PC-3 (cell line): Measurements from ENCODE around the gene CDC42SE2. TPM values are rescaled to one million over a fixed set of nuclear protein-coding genes. Genes with fewer than 3 reads are reported as not detected.
"Not testable (repeated sequence)": the region's sequence is repeated elsewhere in the genome, so short reads cannot be mapped to it uniquely, and the experiment has no call there.

Experiments used
- ATAC-seq: fragments of 200-7000 bp; cut with Tn5 transposase; 2 replicates; pipeline ENCODE4 v1.9.1; 2020; ENCODE audit warnings: mild to moderate bottlenecking, moderate library complexity
- BruUV-seq: library from RNA; stranded (reverse); fragments of 400-500 nt; replicated peaks from 2 replicates; lab custom pipeline; 2021; lab: Mats Ljungman, UMichigan
- CTCF ChIA-PET: fragments of 300-600 bp; sonication (Branson Sonifier 250); formaldehyde crosslinking; loops from one replicate; lab custom pipeline; 2022; ENCODE audit warnings: antibody characterized with exemption; lab: Charles Lee
- POLR2A ChIA-PET: fragments of 300-600 bp; sonication (Branson Sonifier 250); formaldehyde crosslinking; loops from one replicate; lab custom pipeline; 2022; ENCODE audit warnings: antibody characterized with exemption; ENCODE audit not compliant: unreplicated experiment; lab: Charles Lee
- DNase-seq: peaks from one replicate; pipeline ENCODE4 v3.0.0-alpha.2; 2015
- H2AFZ ChIP-seq: fragments of 300-600 bp; sonication (generic); 2 replicates; pipeline ENCODE4 v1.6.0; 2016; ENCODE audit warnings: antibody characterized with exemption, low read length
- H3F3A ChIP-seq: fragments of 300-600 bp; sonication (generic); one replicate; pipeline ENCODE4 v1.6.0; 2017; ENCODE audit warnings: antibody characterized with exemption, low read length, control low read depth, mild to moderate bottlenecking; ENCODE audit not compliant: unreplicated experiment
- H3K27ac ChIP-seq: fragments of 300-600 bp; sonication (generic); 2 replicates; pipeline ENCODE4 v1.5.1; 2016; ENCODE audit warnings: mild to moderate bottlenecking, low read length
- H3K27me3 ChIP-seq: fragments of 300-600 bp; sonication (generic); 2 replicates; pipeline ENCODE4 v1.6.1; 2016; ENCODE audit warnings: low read length, mixed read lengths
- H3K36me3 ChIP-seq: fragments of 300-600 bp; sonication (generic); 2 replicates; pipeline ENCODE4 v1.6.1; 2016; ENCODE audit warnings: low read depth, mixed run types, low read length, mixed read lengths
- H3K4me1 ChIP-seq: fragments of 300-600 bp; sonication (generic); 2 replicates; pipeline ENCODE4 v1.5.1; 2016; ENCODE audit warnings: low read length; ENCODE audit not compliant: insufficient read depth
- H3K4me2 ChIP-seq: fragments of 300-600 bp; sonication (generic); 2 replicates; pipeline ENCODE4 v1.6.0; 2016; ENCODE audit warnings: low read length
- H3K4me3 ChIP-seq: fragments of 300-600 bp; sonication (generic); 2 replicates; pipeline ENCODE4 v1.5.1; 2016; ENCODE audit warnings: mild to moderate bottlenecking, low read length, mixed read lengths
- H3K79me2 ChIP-seq: fragments of 300-600 bp; sonication (generic); 2 replicates; pipeline ENCODE4 v1.6.1; 2017; ENCODE audit warnings: low read length, mixed read lengths
- H3K9ac ChIP-seq: fragments of 300-600 bp; sonication (generic); 2 replicates; pipeline ENCODE4 v1.6.0; 2016; ENCODE audit warnings: mild to moderate bottlenecking, low read length
- H3K9me2 ChIP-seq: fragments of 300-600 bp; sonication (generic); replicated peaks from 2 replicates; pipeline ENCODE4 v1.6.1; 2016; ENCODE audit warnings: mixed run types, low read length, mixed read lengths
- H3K9me3 ChIP-seq: fragments of 300-600 bp; sonication (generic); 2 replicates; pipeline ENCODE4 v1.6.1; 2016; ENCODE audit warnings: low read length, mixed read lengths
- H4K20me1 ChIP-seq: fragments of 300-600 bp; sonication (generic); 2 replicates; pipeline ENCODE4 v1.6.1; 2016; ENCODE audit warnings: low read length, mixed read lengths
- CTCF ChIP-seq: fragments of 300-600 bp; sonication (generic); conservative IDR thresholded peaks from 2 replicates; pipeline ENCODE4 v1.5.1; 2017; ENCODE audit warnings: antibody characterized with exemption, low read depth, mild to moderate bottlenecking, low read length
- EZH2 ChIP-seq: fragments of 300-600 bp; sonication (generic); IDR thresholded peaks from one replicate; pipeline ENCODE4 v1.6.1; 2017; ENCODE audit warnings: antibody characterized with exemption, mild to moderate bottlenecking, low read length; ENCODE audit not compliant: unreplicated experiment
- EZH2phosphoT487 ChIP-seq: fragments of 300-600 bp; sonication (generic); IDR thresholded peaks from 2 replicates; pipeline ENCODE4 v1.6.1; 2018; ENCODE audit warnings: mild to moderate bottlenecking, antibody characterized with exemption, low read length, borderline replicate concordance
- intact Hi-C: fragments of 100-400 bp; cut with micrococcal nuclease; formaldehyde crosslinking; loops from 2 replicates; pipeline ENCODE4 v1.9.0; 2023
- total RNA-seq: library from RNA; depleted of rRNA; stranded (reverse); fragments of >200 nt; gene quantifications from 2 replicates; pipeline ENCODE4 v1.2.3, GENCODE V29; 2014

CDC42SE2 gene
- total RNA-seq, 1 experiment from 2014 or later, result 13.3 TPM

- ChIA-PET CTCF (no interaction called here), POLR2A (no interaction called here)
- Histone ChIP-seq H3K4me1 (no peaks in the 10 kb centered on the region), H2AFZ (no peak overlapping the region), H4K20me1 (no peaks in the 10 kb centered on the region), H3K4me3 (no peak overlapping the region), H3F3A (no peaks in the 10 kb centered on the region), H3K79me2 (no peaks in the 10 kb centered on the region), H3K9me3 (no peaks in the 10 kb centered on the region), H3K9me2 (no peaks in the 10 kb centered on the region), H3K36me3 (peaks cover 9% of the 10 kb centered on the region; the same call in 1 of the 2 replicates), H3K27ac (no peak overlapping the region), H3K27me3 (no peaks in the 10 kb centered on the region), H3K9ac (no peak overlapping the region), H3K4me2 (no peak overlapping the region)
- no TSS peak for BruUV-seq
- TF ChIP-seq EZH2phosphoT487 (no peak), EZH2 (no peak), CTCF (no peak)
- intact Hi-C loops, result no loop called here
- no peak for ATAC-seq
- no peak for DNase-seq
Observed at GRCh38 chr5:131394128-131394527, 130.3 kb downstream of the CDC42SE2 start.

GRCh38 chr5:131396015-131396414 is 132.2 kb downstream of the CDC42SE2 start:
- TF ChIP-seq EZH2phosphoT487 (no peak), EZH2 (no peak), CTCF (no peak)
- Histone ChIP-seq H3K36me3 (peaks cover 9% of the 10 kb centered on the region; the same call in 1 of the 2 replicates), H3K9ac (no peak overlapping the region), H3F3A (no peaks in the 10 kb centered on the region), H3K79me2 (no peaks in the 10 kb centered on the region), H3K9me2 (no peaks in the 10 kb centered on the region), H3K4me2 (no peak overlapping the region), H3K4me3 (no peak overlapping the region), H2AFZ (no peak overlapping the region), H3K9me3 (no peaks in the 10 kb centered on the region), H3K27ac (no peak overlapping the region), H3K4me1 (no peaks in the 10 kb centered on the region), H4K20me1 (no peaks in the 10 kb centered on the region), H3K27me3 (no peaks in the 10 kb centered on the region)
- intact Hi-C loops, result no loop called here
- DNase-seq (no peak), ATAC-seq (no peak)
- ChIA-PET CTCF (no interaction called here), POLR2A (no interaction called here)
- BruUV-seq, result no TSS peak

GRCh38 chr5:131396630-131397273 is 132.9 kb downstream of the CDC42SE2 start:
- Histone ChIP-seq H3K9ac (no peak overlapping the region), H3K27ac (no peak overlapping the region), H3F3A (no peaks in the 10 kb centered on the region), H2AFZ (no peak overlapping the region), H3K4me1 (no peaks in the 10 kb centered on the region), H3K36me3 (peaks cover 9% of the 10 kb centered on the region; the same call in 1 of the 2 replicates), H3K4me2 (no peak overlapping the region), H3K4me3 (no peak overlapping the region), H4K20me1 (no peaks in the 10 kb centered on the region), H3K9me2 (no peaks in the 10 kb centered on the region), H3K27me3 (no peaks in the 10 kb centered on the region), H3K79me2 (no peaks in the 10 kb centered on the region), H3K9me3 (no peaks in the 10 kb centered on the region)
- BruUV-seq, result no TSS peak
- no peak for DNase-seq
- TF ChIP-seq CTCF (no peak), EZH2phosphoT487 (no peak), EZH2 (no peak)
- ATAC-seq, result no peak
- ChIA-PET POLR2A (no interaction called here), CTCF (no interaction called here)
- intact Hi-C loops, result no loop called here

GRCh38 chr5:131399007-131399406 is 135.2 kb downstream of the CDC42SE2 start:
- H3K4me2 ChIP-seq, DNase-seq, H3K4me1 ChIP-seq, ATAC-seq, H3K79me2 ChIP-seq, H3K27me3 ChIP-seq, H3K9me3 ChIP-seq, intact Hi-C loops, H3K9ac ChIP-seq, H3K27ac ChIP-seq, H3K36me3 ChIP-seq, BruUV-seq, POLR2A ChIA-PET, H4K20me1 ChIP-seq, H3K4me3 ChIP-seq, H3F3A ChIP-seq, H2AFZ ChIP-seq, CTCF ChIA-PET, H3K9me2 ChIP-seq: not testable (repeated sequence)
